Activated T-cell treated with anti-CD3 and anti-CD28 coated beads for 1 hour (primary cell): ENCODE results near the gene BBS1.

Experiments used
- DNase-seq: peaks from one replicate; pipeline ENCODE4 v3.0.0-alpha.2; 2020; ENCODE audit warnings: low read depth

The BBS1 gene

DNA sequence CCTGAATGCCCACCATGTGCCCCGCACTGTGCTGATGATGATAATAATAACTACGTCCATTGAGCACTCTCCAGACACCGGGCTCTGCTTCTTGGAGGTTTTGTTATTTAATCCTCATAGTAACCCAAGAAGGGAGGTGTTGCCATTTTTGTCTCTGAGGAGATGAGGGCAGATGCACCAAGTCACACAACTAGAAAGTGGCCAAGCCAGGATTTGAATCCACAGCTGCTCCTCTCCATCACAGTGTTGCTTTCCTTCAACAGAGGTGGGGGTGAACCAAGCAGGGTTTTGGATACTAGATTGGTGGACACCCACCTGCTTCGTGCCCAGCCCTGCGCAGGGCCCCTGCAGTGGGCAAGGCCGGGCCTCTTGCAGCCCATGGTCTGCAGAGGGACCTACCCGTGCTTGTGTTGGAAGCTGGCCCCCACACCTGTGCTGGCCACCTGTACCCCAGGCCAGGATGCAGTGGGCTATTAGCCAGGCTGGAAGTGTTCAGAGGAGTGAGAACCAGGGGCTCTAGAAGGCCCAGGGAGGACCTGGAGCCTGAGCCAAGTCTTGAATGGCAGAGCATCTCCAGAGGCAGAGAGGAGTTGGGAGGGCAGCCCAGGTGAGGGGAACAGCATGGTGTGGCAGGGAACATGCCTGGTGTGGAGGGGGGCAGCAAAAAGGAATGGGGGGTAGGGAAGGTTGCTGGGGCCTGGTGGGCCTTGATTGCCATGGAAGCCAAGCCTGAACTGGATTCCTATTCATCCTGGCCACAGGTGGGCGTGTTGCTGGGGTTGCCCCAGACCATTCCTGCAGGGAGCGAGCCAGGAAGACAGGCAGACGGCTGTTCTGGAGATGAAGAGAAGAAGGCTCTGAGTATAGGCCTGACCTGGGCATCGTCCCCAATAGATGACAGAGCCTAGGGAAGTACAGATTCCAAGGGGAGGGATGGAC is 32.9 kb upstream of the BBS1 start:
- no peak for DNase-seq

DNA sequence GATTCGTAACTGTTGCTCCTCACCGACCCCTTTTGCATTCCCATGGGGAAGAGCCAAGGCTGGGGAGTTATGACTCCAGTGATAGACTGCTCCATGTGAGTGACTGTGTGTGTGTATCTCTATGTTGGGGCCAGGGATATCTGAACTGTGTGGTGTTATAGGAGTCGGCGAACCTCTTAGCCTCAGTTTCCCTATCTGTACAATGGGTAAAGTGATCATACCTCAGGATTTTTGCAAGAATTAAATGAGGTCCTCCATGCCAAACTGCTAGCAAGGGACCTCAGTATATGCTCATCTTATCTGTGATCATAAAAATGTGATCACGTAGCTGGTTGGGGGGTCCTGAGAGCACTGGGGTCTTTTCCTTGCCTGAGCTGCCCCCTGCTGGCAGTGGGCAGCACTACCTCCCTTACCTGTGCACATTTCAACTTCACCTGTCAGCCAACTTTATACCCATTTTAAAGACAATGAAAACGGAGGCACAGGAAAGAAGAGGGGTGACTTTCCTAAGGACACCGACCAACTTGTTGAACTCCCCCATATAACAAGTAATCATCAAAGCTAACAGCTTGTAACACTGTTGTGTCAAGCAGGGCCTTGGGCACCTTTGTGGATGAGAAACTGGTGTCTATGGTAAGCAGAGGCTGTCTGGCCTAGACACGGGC is 31.6 kb upstream of the BBS1 start:
- DNase-seq, result peak; percentile 23

DNA sequence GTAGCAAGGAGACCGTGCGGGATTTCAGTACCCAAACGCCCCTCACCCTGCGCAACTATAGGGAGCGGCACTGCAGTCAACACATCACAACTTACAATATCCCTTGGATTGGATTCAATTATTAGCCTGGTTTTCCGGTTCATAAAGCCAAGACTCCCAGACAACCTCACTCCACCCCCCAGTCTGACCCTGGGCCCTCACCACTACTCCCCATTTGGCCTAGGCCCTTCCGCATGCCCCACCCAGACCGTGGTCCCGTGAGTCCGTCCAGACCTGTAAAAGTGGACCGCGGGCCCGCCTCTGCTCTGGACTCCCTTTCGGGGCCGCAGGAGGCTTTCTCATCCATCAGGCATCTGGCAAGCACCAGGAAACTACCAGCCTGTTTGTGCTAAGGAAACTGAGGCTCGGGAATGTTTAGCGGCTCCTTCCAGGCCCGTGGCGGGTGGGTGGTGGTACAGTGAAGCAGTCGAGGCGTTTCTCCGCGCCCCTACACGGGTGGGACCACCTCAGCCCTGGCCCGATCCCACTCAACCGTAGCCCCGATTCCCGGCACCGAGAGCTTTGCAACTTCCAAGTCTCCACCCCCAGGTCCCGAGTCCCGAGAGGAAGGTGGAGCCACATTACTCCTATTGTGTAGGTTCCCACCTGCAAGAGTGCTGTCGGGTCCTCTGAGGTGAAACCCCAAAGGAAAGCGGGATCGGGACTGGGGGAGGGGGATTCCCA is 30.9 kb upstream of the BBS1 start:
- no peak for DNase-seq

DNA sequence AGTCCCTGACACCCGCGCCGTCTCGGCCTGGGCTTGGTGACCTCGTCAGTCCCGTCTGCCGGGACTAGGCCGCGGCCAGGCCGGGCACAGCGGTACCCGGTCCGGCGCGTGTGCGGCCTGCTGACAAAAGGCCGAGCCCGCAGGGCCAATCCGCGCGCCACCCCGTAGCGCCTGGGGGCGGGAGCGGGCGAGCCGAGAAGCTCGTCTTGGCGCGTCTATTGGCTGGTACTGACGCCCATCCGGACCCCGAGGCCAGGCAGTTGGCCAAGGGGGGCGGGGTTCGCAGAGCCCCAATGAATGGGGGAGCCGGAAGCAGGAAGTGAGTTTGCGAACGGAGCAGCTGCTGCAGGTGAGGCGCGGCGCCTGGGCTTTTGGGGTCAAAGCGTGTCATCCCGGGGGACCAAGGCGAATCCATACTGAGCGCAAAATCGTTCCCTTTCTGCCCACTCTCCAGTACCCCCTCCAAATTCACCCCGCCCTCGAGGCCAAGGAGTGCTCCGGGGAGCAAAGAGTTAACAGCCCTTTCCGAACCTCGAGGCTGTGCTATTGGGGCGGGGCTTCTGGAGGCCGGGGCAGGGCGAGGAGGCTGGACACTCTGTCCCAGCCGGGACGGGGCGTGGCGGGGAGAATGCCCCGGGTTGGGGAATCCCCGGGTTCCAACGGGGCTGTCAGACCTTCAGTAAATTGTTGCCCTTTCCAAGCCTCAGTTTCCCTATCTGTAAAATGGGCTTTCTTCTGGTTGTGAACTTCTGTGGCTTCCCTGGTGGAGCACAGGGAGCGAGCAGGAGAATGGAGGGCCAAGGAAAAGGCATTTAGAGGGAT is 30.1 kb upstream of the BBS1 start, which contains the start of gene DPP3:
Gene DPP3 (plus strand): TSS at position 318 of the 822 bp plus-strand sequence. CDS start 1,767 bp downstream, outside the sequence.
- peak; percentile 93 for DNase-seq

DNA sequence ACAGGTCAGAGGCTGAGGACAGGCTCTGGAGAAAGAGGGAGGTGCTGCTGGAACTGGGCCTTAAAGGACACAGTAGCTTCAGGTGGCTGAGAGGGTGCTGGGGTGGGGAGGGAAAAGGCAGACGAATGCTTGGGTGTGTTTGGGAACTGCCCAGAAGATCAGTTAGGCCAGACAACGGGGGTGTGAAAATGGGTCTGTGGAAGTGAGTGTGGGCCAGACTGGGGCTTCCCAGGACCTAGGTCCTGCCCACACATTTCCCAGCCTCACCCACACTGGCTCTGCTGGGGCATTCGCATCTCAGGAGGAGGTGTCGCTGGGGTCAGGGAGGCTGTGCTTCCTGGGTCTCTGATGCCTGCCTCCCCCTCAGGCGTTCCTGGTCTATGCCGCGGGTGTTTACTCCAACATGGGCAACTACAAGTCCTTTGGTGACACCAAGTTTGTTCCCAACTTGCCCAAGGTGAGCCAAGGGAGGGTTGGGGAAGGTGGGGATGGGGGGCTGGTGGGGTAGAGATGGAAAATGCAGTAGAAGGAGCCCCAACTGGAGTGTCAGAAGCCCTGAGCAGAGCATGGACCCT is 25.5 kb upstream of the BBS1 start:
- no peak for DNase-seq

DNA sequence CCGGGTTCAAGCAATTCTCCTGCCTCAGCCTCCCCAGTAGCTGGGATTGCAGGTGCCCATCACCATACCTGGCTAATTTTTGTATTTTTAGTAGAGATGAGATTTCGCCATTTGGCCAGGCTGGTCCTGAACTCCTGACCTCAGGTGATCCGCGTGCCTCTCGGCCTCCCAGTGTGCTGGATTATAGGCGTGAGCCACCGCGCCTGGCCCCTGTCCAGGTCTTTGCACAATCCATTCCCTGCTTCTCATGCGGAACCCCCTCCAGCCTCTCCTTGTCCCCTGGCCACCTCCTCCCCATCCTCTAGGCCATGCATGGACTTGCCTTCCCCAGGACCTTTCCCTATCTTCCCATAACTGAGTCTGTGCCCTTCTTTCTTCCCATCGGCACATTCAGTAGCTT is 21.5 kb upstream of the BBS1 start:
- no peak for DNase-seq

DNA sequence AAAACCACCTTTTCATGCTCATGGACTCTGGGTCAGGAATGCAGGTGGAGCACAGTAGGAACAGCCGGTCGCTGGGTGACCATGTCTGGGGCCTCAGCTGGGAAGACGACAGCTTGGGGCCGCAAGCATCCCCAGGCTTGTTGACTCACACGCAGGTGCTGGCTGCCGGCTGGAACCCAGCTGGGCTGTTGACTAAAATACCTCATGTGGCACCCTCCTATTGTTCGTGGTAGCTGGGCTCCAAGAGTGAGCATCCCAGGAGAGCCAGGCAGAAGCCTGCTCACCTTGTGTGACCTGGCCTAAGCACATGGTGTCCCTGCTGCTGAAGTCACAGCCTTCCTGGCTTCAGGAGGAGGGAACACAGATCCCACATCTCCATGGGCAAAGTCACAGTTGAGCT is 20.8 kb upstream of the BBS1 start:
- no peak for DNase-seq

DNA sequence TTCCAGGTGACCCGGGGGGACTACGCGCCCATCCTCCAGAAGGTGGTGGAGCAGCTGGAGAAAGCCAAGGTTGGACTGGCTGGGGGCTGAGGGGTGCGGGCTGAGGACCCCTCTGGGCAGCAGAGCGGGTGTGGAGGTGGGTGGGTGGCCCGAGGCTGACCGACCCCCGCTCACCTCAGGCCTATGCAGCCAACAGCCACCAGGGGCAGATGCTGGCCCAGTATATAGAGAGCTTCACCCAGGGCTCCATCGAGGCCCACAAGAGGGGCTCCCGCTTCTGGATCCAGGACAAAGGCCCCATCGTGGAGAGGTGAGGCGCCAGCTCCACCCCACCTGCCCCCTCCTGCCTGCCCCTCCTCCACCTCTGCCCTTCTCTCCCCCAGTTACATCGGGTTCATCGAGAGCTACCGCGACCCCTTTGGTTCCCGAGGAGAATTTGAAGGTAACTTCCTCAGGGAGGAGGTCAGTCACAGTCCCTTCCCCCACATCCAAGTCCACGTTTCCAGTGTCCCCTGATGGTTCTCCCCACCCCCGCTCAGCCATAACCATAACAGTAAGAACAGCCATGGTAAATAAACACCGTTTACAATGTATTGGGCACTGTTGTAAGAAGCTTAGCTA is 19.0 kb upstream of the BBS1 start:
- no peak for DNase-seq

DNA sequence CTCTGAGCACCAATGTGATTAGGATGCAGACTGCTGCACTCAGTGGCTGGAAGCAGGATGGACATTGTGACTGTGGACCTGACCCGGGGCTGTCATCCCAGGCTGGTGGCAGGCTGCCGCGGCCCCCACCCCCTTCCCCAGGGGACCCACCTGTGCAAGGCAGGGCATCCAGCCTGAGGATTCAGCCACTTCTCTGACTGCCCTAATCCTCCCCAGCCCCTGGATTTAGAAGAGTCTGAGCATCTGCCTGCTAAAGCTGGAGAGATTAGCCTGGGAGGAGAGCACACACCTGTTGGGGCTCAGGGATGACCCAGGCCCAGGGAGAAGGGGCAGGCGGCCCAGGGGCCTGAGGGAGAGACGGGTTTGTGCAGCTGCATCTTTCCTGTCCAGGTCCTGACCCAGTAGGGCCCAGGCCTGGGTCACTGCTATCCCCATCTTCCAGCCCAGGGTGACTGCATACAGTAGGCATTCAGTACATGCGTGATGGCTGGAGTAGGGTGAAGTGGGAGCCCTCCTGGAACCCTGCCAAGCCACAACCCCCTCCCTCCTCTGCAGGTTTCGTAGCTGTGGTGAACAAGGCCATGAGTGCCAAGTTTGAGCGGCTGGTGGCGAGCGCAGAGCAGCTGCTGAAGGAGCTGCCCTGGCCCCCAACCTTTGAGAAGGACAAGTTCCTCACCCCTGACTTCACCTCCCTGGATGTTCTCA is 18.1 kb upstream of the BBS1 start:
- no peak for DNase-seq

DNA sequence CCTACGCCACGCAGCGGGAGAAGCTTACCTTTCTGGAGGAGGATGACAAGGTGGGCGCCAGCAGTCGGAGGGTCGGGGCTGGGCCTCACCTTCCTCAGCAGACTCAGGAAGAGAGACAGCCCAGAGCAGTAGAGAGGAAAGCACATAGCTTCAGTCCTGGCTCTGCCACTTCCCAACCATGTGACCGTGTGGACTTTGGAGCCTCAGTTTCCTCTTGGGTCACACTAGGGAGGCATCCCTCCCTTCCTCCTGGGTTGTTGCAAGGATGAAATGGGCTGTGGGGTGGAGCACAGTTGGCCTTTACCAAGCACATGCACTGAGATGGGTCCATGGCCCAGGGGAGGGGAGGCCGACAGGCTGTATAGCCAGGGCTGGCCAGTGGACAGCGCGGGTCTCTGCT is 17.3 kb upstream of the BBS1 start:
- no peak for DNase-seq

DNA sequence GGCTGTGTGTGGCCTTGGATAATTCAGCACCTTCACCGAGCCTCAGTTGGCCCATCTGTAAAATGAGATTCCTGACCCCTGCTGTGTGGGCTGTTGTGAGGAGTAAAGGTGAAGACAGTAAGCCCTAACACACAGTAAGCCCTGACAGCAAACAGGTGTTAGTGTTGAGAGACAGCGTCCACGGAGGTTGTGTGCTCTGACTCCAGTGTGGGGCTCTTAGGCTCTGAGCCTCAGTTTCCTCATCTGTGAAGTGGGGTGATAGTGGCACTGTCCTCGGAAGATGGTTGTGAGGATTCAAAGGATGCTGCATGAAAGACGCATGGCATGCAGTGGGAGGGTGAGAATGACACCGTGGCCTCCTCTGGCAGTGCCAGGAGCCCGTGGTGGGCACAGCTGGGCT is 16.0 kb upstream of the BBS1 start:
- DNase-seq, result no peak

DNA sequence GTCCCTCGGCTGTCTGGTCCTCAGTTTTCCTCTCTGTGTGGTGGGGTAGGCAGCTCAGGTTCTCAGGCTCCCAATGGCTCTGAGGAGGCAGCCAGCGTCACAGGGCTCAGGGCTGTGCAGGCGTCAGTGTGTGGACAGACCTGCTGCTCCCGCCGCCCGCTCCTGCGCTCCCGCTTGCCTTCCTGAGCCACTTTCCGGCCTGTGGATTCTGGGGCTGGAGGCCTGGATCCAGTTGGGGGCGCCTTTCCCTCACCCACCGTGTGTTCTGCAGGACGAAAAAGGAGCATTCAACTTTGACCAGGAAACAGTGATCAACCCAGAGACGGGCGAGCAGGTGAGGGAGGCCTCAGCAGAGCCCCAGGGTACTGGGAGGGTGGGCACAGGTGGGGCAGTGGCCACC is 15.5 kb upstream of the BBS1 start:
- DNase-seq, result no peak

DNA sequence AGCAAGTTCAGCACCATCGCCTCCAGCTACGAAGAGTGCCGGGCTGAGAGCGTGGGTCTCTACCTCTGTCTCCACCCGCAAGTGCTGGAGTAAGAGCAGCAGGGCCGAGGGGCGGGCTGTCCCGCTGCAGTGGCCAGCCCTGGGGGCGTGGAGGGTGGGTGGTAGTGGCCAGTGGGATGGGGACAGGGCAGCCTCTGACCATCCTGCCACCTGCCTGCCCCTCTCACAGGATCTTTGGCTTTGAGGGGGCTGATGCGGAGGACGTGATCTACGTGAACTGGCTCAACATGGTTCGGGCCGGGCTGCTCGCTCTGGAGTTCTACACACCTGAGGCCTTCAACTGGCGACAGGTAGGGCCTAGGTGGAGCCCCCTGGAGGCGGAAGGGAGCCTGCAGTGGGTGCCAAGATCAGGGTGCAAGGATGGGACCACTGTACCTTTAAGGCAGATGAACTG is 15.0 kb upstream of the BBS1 start:
- DNase-seq, result no peak

DNA sequence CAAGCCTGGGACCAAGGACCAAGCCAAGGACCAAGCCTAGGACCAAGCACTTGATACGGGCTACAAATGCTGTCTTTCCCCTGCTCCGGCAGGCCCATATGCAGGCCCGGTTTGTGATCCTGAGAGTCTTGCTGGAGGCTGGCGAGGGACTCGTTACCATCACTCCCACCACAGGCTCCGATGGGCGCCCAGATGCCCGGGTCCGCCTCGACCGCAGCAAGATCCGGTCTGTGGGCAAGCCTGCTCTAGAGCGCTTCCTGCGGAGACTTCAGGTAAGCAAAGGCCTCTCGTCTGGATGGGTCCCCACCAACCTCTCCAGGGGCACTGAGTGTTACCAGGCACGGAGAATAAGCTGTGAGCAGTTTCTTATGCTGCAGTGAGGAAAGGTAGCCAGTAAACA is 13.2 kb upstream of the BBS1 start:
- DNase-seq, result no peak

DNA sequence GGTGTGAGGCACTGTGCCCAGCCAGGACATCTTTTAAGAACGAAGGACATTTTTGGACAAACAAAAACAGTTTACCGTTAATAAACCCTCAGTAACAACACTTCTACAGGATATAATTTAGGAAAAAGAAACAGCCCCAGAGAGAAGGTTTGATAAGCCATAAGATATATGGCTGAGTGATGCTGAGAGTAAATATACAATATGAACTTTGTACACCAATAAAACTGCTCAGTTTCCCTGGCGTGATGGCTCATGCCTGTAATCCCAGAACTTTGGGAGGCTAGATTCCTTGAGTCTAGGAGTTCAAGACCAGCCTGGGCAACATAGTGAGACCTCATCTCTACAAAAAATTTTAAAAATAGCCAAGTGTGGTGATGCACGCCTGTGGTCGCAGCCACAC is 11.9 kb upstream of the BBS1 start:
- no peak for DNase-seq

DNA sequence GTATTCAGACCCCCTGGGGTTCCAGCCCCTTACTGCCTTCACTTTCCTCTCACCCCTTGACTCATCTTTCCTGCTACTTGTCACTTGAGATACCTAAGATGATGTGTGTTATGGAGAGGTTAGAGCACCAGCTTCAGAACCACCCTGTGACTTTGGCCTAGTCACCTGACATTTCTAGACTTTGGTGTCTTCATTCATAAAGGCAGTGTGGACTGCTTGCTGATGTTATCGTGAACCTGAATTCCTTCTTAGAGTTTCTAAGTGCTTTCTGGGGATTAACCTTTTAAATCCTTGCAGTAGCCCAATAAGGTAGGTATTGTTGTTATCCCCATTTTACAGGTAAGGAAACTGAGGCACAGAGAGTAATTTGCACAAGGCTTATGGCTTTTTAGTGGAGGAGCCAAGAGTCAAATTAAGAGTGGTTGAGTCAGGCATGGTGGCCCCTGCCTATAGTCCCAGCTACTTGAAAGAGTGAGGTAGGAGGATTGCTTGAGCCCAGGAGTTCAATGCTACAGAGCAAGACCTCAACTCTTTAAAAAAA is 5.1 kb upstream of the BBS1 start:
- DNase-seq, result no peak

DNA sequence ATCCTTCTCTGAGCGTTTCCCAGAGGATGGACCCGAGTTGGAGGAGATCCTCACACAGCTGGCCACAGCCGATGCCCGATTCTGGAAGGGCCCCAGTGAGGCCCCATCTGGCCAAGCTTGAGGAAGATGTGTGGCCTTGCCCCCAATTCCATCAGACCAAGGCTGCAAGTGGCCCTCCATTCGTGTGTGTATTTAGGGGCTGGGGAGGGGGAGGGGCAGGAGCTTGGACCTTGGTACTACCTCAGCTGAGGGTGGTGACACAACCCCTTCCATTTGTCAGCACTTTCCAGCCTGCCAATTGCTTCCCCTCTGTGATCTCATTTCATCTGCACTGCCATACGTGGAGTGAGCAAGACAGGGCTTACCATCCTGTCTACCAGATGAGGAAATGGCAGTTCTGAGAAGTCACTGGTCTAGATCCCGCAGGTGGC is 1.3 kb upstream of the BBS1 start:
- DNase-seq, result no peak

DNA sequence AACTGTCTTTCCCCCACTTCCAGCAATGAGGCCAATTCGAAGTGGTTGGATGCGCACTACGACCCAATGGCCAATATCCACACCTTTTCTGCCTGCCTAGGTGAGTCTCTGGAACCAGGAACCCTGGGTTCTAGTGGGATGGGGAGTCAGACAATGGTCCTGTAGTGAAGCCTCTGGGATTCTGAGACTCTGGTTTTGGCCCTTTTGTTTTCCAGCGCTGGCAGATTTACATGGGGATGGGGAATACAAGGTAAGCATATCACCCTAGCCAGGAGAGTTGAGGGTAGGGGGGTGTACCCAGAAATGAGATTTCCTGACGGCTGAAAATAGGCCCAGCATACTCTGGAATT is 530 bp downstream of the BBS1 start:
- no peak for DNase-seq

DNA sequence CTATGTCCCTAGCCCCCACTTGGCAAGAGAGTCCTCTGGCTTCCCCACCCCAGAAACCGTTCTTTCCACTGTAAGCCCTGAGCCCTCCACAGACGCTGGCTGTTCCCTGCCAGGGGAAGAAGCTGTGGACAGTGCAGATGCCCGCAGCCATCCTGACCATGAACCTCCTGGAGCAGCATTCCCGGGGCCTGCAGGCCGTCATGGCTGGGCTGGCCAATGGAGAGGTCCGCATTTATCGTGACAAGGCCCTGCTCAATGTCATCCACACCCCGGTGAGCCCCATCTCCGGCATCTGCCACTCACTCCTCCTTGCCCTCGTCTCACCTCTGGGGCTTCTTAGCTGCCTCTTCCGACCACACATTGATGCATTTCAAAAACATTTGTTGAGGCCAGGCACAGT is 13.2 kb downstream of the BBS1 start:
- DNase-seq, result no peak
